Neural progenitor cell (in vitro differentiated cells): ENCODE data around the gene ZIC4. TPM values are rescaled to one million over a fixed set of nuclear protein-coding genes. Genes with fewer than 3 reads are reported as not detected.

Source experiments
- DNase-seq: peaks from one replicate; pipeline ENCODE4 v3.0.0-alpha.2; 2016; ENCODE audit warnings: low spot score
- H2AFZ ChIP-seq: fragments of 200-600 bp; sonication (generic); replicated peaks from 2 replicates; pipeline ENCODE4 v1.6.1; 2016; ENCODE audit warnings: antibody characterized with exemption
- H3F3A ChIP-seq: fragments of 200-600 bp; sonication (generic); 2 replicates; pipeline ENCODE4 v1.6.1; 2016; ENCODE audit warnings: antibody characterized with exemption, low read depth
- H3K27ac ChIP-seq: fragments of 200-600 bp; sonication (generic); 2 replicates; pipeline ENCODE4 v1.5.1; 2016; ENCODE audit warnings: mild to moderate bottlenecking
- H3K27me3 ChIP-seq: fragments of 200-600 bp; sonication (generic); 2 replicates; pipeline ENCODE4 v1.6.1; 2016; ENCODE audit warnings: mild to moderate bottlenecking, moderate library complexity
- H3K36me3 ChIP-seq: fragments of 200-600 bp; sonication (generic); 2 replicates; pipeline ENCODE4 v1.5.1; 2016
- H3K4me1 ChIP-seq: fragments of 200-600 bp; sonication (generic); 2 replicates; pipeline ENCODE4 v1.6.1; 2016; ENCODE audit warnings: mixed run types
- H3K4me2 ChIP-seq: fragments of 200-600 bp; sonication (generic); 2 replicates; pipeline ENCODE4 v1.6.1; 2016
- H3K4me3 ChIP-seq: fragments of 200-600 bp; sonication (generic); 2 replicates; pipeline ENCODE4 v1.5.1; 2016
- H3K79me2 ChIP-seq: fragments of 200-600 bp; sonication (generic); 2 replicates; pipeline ENCODE4 v1.6.1; 2016; ENCODE audit warnings: low read depth
- H3K9ac ChIP-seq: fragments of 200-600 bp; sonication (generic); 2 replicates; pipeline ENCODE4 v1.6.1; 2016
- H3K9me3 ChIP-seq: fragments of 200-600 bp; sonication (generic); 2 replicates; pipeline ENCODE4 v1.5.1; 2016; ENCODE audit warnings: low read depth
- H4K20me1 ChIP-seq: fragments of 200-600 bp; sonication (generic); 2 replicates; pipeline ENCODE4 v1.6.1; 2016; ENCODE audit warnings: low read depth
- H3K27ac Mint-ChIP-seq: 3 replicates; pipeline ENCODE4 v1.8.0; 2021; ENCODE audit warnings: mixed read lengths
- H3K27me3 Mint-ChIP-seq: 2 replicates; pipeline ENCODE4 v1.8.0; 2022; ENCODE audit warnings: low read depth, mild to moderate bottlenecking, inconsistent platforms, moderate library complexity, mixed read lengths; ENCODE audit not compliant: insufficient read depth
- H3K36me3 Mint-ChIP-seq: 3 replicates; pipeline ENCODE4 v1.8.0; 2021; ENCODE audit warnings: mixed read lengths
- H3K4me1 Mint-ChIP-seq: 3 replicates; pipeline ENCODE4 v1.8.0; 2021; ENCODE audit warnings: mixed read lengths
- H3K4me3 Mint-ChIP-seq: 3 replicates; pipeline ENCODE4 v1.8.0; 2021; ENCODE audit warnings: mild to moderate bottlenecking, moderate library complexity, mixed read lengths
- H3K9me3 Mint-ChIP-seq: 3 replicates; pipeline ENCODE4 v1.8.0; 2020; ENCODE audit warnings: mixed read lengths
- CTCF ChIP-seq: fragments of 200-600 bp; sonication (generic); IDR thresholded peaks from 2 replicates; pipeline ENCODE4 v1.5.1; 2017; ENCODE audit warnings: antibody characterized with exemption, mild to moderate bottlenecking
- EZH2 ChIP-seq: fragments of 200-600 bp; sonication (generic); IDR thresholded peaks from 2 replicates; pipeline ENCODE4 v1.6.1; 2017; ENCODE audit warnings: antibody characterized with exemption, mild to moderate bottlenecking, moderate library complexity
- EZH2phosphoT487 ChIP-seq: fragments of 200-600 bp; sonication (generic); IDR thresholded peaks from 2 replicates; pipeline ENCODE4 v1.6.1; 2017; ENCODE audit warnings: antibody characterized with exemption
- total RNA-seq: library from RNA; depleted of rRNA; stranded (reverse); fragments of >200 nt; gene quantifications from 2 replicates; pipeline ENCODE4 v1.2.3, GENCODE V29; 2015; ENCODE audit warnings: low replicate concordance

The ZIC4 gene
- total RNA-seq, 1 donor from 2014 or later = 0.64 TPM

- Histone ChIP-seq H3K4me2 (peak overlapping the region; percentile 50), H3K27me3 (peaks cover 100% of the 10 kb centered on the region), H3K79me2 (no peaks in the 10 kb centered on the region), H3K9me3 (no peaks in the 10 kb centered on the region), H2AFZ (no peak overlapping the region), H3K27ac (no peak overlapping the region), H3K9ac (no peak overlapping the region), H3K4me1 (peaks cover 50% of the 10 kb centered on the region), H4K20me1 (peaks cover 69% of the 10 kb centered on the region), H3K36me3 (no peaks in the 10 kb centered on the region), H3F3A (peaks cover 55% of the 10 kb centered on the region), H3K4me3 (no peak overlapping the region)
- H3K27me3 Mint-ChIP-seq = peaks cover 18% of the 10 kb centered on the region
- DNase-seq = peak; percentile 24
- TF ChIP-seq EZH2phosphoT487 (peak; percentile 91), CTCF (no peak), EZH2 (peak; percentile 93)
- H3K9me3 Mint-ChIP-seq = peaks cover 5% of the 10 kb centered on the region
- peak overlapping the region; percentile 100 for H3K27ac Mint-ChIP-seq
- peaks cover 31% of the 10 kb centered on the region for H3K36me3 Mint-ChIP-seq
- H3K4me3 Mint-ChIP-seq = peak overlapping the region; percentile 91
- H3K4me1 Mint-ChIP-seq = peaks cover 95% of the 10 kb centered on the region
Measured at GRCh38 chr3:147387885-147388699, 18.3 kb downstream of the ZIC4 start.

- no peaks in the 10 kb centered on the region for H3K79me2 ChIP-seq
- no peak for DNase-seq
- Mint-ChIP-seq H3K27ac (peak overlapping the region; percentile 100), H3K9me3 (peaks cover 3% of the 10 kb centered on the region), H3K27me3 (peaks cover 14% of the 10 kb centered on the region), H3K4me1 (peaks cover 95% of the 10 kb centered on the region), H3K36me3 (peaks cover 25% of the 10 kb centered on the region), H3K4me3 (peak overlapping the region; percentile 91)
- H4K20me1 ChIP-seq = peaks cover 69% of the 10 kb centered on the region
- peaks cover 100% of the 10 kb centered on the region for H3K27me3 ChIP-seq
- no peak overlapping the region for H3K4me3 ChIP-seq
- no peak overlapping the region for H3K9ac ChIP-seq
- no peaks in the 10 kb centered on the region for H3K9me3 ChIP-seq
- TF ChIP-seq EZH2 (no peak), CTCF (no peak), EZH2phosphoT487 (no peak)
- H3K27ac ChIP-seq = no peak overlapping the region
- H3K36me3 ChIP-seq = no peaks in the 10 kb centered on the region
- H2AFZ ChIP-seq = no peak overlapping the region
- H3K4me1 ChIP-seq = peaks cover 45% of the 10 kb centered on the region
- peak overlapping the region; percentile 50 for H3K4me2 ChIP-seq
- peaks cover 53% of the 10 kb centered on the region for H3F3A ChIP-seq
Measured at GRCh38 chr3:147387291-147387884, 19.0 kb downstream of the ZIC4 start.

- Histone ChIP-seq H3K4me1 (peaks cover 53% of the 10 kb centered on the region), H2AFZ (no peak overlapping the region), H3K9ac (no peak overlapping the region), H3K36me3 (no peaks in the 10 kb centered on the region), H3K79me2 (no peaks in the 10 kb centered on the region), H3K9me3 (no peaks in the 10 kb centered on the region), H3K27ac (no peak overlapping the region), H3K4me2 (peak overlapping the region; percentile 41), H3K4me3 (no peak overlapping the region), H4K20me1 (peaks cover 67% of the 10 kb centered on the region), H3F3A (peaks cover 57% of the 10 kb centered on the region), H3K27me3 (peaks cover 100% of the 10 kb centered on the region)
- no peak for DNase-seq
- peaks cover 96% of the 10 kb centered on the region for H3K4me1 Mint-ChIP-seq
- H3K27ac Mint-ChIP-seq = peak overlapping the region; percentile 100
- H3K36me3 Mint-ChIP-seq = peaks cover 21% of the 10 kb centered on the region
- TF ChIP-seq EZH2phosphoT487 = peak; percentile 12
- peak; percentile 21 for TF ChIP-seq EZH2
- no peak for TF ChIP-seq CTCF
- peak overlapping the region; percentile 91 for H3K4me3 Mint-ChIP-seq
- H3K27me3 Mint-ChIP-seq = peaks cover 3% of the 10 kb centered on the region
- H3K9me3 Mint-ChIP-seq = peaks cover 3% of the 10 kb centered on the region
Measured at GRCh38 chr3:147385059-147386012, 21.0 kb downstream of the ZIC4 start.
